Kidney epithelial cell (primary cell): ENCODE results near the gene VCX. TPM values are rescaled to one million over a fixed set of nuclear protein-coding genes. Genes with fewer than 3 reads are reported as not detected.
A peak's percentile ranks its signal among the peaks of the same experiment; 100 is the strongest.
"Not testable (repeated sequence)": the region's sequence is repeated elsewhere in the genome, so short reads cannot be mapped to it uniquely, and the experiment has no call there.

Experiments used
- DNase-seq: peaks from one replicate; pipeline ENCODE4 v3.0.0-alpha.2; 2010; ENCODE audit warnings: low read depth
- H3K27me3 ChIP-seq: 2 replicates; pipeline ENCODE4 v1.6.0; 2011; ENCODE audit warnings: low read length; ENCODE audit not compliant: control insufficient read depth, insufficient read depth
- H3K36me3 ChIP-seq: 2 replicates; pipeline ENCODE4 v1.5.1; 2011; ENCODE audit warnings: low read length; ENCODE audit not compliant: control insufficient read depth, insufficient read depth
- H3K4me3 ChIP-seq: 2 replicates; pipeline ENCODE4 v1.5.1; 2011; ENCODE audit warnings: low read depth, mild to moderate bottlenecking, control low read depth, low read length
- total RNA-seq: library from RNA; depleted of rRNA; stranded (reverse); fragments of >200 nt; gene quantifications from 2 replicates; pipeline ENCODE4 v1.2.3, GENCODE V29; 2015
- TF ChIP-seq, protein P1 (sequence below): IDR thresholded peaks from 2 replicates; pipeline ENCODE4 v1.5.1; 2011; ENCODE audit warnings: mild to moderate bottlenecking, moderate library complexity, low read length, control low read depth, inconsistent platforms; ENCODE audit not compliant: insufficient read depth, poor library complexity, severe bottlenecking

VCX gene
- total RNA-seq = not detected in 2 replicates

GRCh38 chrX:7842871-7843270 lies at the start of gene VCX:
VCX (plus strand) TSS chrX:7843171; CDS start chrX:7843204, 33 bp downstream.
- not testable (repeated sequence) for H3K36me3 ChIP-seq, H3K4me3 ChIP-seq, DNase-seq, H3K27me3 ChIP-seq

GRCh38 chrX:7798327-7798726 lies 44.6 kb upstream of the VCX start:
- Histone ChIP-seq H3K4me3 (no peak overlapping the region), H3K36me3 (no peaks in the 10 kb centered on the region), H3K27me3 (no peaks in the 10 kb centered on the region)
- DNase-seq = no peak
- TF ChIP-seq, protein P1, sequence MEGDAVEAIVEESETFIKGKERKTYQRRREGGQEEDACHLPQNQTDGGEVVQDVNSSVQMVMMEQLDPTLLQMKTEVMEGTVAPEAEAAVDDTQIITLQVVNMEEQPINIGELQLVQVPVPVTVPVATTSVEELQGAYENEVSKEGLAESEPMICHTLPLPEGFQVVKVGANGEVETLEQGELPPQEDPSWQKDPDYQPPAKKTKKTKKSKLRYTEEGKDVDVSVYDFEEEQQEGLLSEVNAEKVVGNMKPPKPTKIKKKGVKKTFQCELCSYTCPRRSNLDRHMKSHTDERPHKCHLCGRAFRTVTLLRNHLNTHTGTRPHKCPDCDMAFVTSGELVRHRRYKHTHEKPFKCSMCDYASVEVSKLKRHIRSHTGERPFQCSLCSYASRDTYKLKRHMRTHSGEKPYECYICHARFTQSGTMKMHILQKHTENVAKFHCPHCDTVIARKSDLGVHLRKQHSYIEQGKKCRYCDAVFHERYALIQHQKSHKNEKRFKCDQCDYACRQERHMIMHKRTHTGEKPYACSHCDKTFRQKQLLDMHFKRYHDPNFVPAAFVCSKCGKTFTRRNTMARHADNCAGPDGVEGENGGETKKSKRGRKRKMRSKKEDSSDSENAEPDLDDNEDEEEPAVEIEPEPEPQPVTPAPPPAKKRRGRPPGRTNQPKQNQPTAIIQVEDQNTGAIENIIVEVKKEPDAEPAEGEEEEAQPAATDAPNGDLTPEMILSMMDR = no peak

DNA sequence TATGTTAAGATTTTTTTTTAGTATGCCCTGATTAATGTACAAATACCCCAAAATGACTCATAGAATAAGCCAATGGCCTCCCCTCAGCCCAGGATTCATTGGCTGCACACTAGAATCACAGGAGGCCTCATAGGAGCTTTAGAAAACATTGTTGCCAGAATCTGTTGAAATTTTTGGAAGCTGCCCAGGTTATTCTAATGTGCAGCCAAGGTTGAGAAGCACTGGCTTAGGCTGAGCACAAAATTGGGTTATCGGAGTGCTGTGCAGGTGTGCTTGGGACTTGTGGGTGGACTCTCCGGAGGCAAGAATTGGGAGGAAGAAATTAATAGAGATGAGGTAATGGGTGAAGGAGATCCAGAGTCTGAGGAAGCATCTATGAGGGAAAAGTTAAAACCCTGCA lies 41.3 kb upstream of the VCX start:
- TF ChIP-seq, protein P1 = no peak
- Histone ChIP-seq H3K36me3 (no peaks in the 10 kb centered on the region), H3K27me3 (no peaks in the 10 kb centered on the region), H3K4me3 (no peak overlapping the region)
- no peak for DNase-seq

DNA sequence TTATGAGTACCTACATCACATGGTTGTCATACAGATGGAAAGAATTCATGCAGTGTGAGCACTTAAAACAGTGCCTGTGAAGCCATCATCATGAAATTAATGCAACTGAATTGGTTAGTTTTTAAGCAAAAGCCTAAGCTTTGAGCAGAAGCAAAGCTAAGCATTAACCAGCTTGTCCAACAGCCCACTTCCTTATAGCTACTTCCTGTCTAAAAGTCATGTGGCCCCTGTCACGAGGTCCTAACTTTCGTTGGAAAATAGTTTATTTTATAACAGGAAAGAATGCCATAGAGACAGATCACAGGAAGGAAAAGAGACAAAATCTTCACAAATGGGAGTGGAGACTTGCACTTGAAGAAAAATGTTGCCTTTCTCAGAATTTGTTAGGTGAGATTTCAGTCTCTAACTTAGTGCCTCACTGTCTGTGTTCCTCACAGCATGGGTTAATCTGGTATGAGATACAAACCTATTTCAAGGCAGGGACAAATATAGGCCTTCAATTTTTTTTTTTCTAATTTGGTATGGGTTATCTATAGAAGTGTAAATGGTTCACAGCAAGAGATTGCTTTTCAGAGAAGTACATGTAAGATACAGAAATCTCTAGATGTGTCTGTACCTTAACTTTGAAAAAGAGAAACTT lies 27.7 kb upstream of the VCX start:
- no peak for DNase-seq
- Histone ChIP-seq H3K36me3 (no peaks in the 10 kb centered on the region), H3K4me3 (no peak overlapping the region), H3K27me3 (no peaks in the 10 kb centered on the region)
- TF ChIP-seq, protein P1 = no peak

DNA sequence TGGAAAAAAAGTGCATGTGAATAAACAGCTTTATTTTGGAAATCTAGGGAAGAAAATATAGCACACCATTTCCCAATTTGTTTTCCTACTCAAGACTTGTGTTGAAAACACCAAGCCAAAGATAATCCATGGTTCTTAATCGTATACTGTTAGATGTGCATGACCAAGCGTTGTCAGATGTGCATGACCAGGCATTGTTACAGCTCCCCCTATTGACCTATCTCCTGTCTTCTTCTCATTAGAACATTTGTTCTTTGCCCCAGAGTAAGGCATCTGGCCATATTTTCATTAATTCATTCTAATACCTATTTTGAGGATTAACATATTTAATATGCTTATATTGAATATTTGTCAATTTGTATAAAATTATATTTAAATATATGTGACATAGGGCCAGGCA lies 14.4 kb upstream of the VCX start:
- H3K27me3 ChIP-seq = no peaks in the 10 kb centered on the region
- TF ChIP-seq, protein P1 = peak; percentile 11
- no peak overlapping the region for H3K4me3 ChIP-seq
- no peak for DNase-seq
- no peaks in the 10 kb centered on the region for H3K36me3 ChIP-seq

GRCh38 chrX:7841084-7841805 lies 1.7 kb upstream of the VCX start:
- Histone ChIP-seq H3K36me3 (no peaks in the 10 kb centered on the region), H3K27me3 (no peaks in the 10 kb centered on the region), H3K4me3 (no peak overlapping the region)
- TF ChIP-seq, protein P1 = no peak
- DNase-seq = no peak
